ENCODE results near the gene PCDHGB2. TPM values are rescaled to one million over a fixed set of nuclear protein-coding genes. Genes with fewer than 3 reads are reported as not detected.
"Not testable (repeated sequence)": the region's sequence is repeated elsewhere in the genome, so short reads cannot be mapped to it uniquely, and the experiment has no call there.

Gene PCDHGB2
- total RNA-seq, 1 experiment from 2014 or later: 9.8 TPM

- Histone ChIP-seq H3K36me3 (ENCODE audit: insufficient read depth, low read length) (peaks cover 29% of the 10 kb centered on the region), H3K4me2 (ENCODE audit: low read depth, low read length, poor library complexity, severe bottlenecking) (peak within 1 kb of the TSS; percentile 17), H3K4me3 (ENCODE audit: low read length) (peak within 1 kb of the TSS; percentile 51; the same call in 1 of the 2 replicates), H3K9me3 (ENCODE audit: low read length) (peaks cover 21% of the 10 kb centered on the region), H3K9ac (ENCODE audit: low read length) (peak within 1 kb of the TSS; percentile 49), H3K79me2 (ENCODE audit: low read length) (peaks cover 22% of the 10 kb centered on the region)
- H4K20me1 ChIP-seq (ENCODE audit: insufficient read depth, low read depth, low read length); H3K9me2 ChIP-seq (replicated peaks; ENCODE audit: insufficient read depth, low read length); H3K4me1 ChIP-seq (ENCODE audit: low read length); H2AFZ ChIP-seq (ENCODE audit: low read length); H3K27me3 ChIP-seq (ENCODE audit: low read length); H3K27ac ChIP-seq (ENCODE audit: low read length): not testable (repeated sequence)
- DNase-seq: peak; percentile 78
Measured at GRCh38 chr5:141397756-141398551, 38.2 kb downstream of the PCDHGB2 start, which contains the start of gene PCDHGB5. Gene PCDHGB5, plus strand, starts transcription at chr5:141397947. Its CDS starts 181 bp downstream, at chr5:141398128.

- no peaks in the 10 kb centered on the region for H3K4me1 ChIP-seq (ENCODE audit: low read length)
- H3K27me3 ChIP-seq (ENCODE audit: low read length): no peaks in the 10 kb centered on the region
- H2AFZ ChIP-seq (ENCODE audit: low read length): no peak overlapping the region
- H3K27ac ChIP-seq (ENCODE audit: low read length): no peak overlapping the region
- peaks cover 29% of the 10 kb centered on the region for H3K36me3 ChIP-seq (ENCODE audit: insufficient read depth, low read length)
- peaks cover 17% of the 10 kb centered on the region for H3K9me3 ChIP-seq (ENCODE audit: low read length)
- H3K9ac ChIP-seq (ENCODE audit: low read length): no peak overlapping the region
- H3K9me2 ChIP-seq (replicated peaks; ENCODE audit: insufficient read depth, low read length): no peaks in the 10 kb centered on the region
- no peaks in the 10 kb centered on the region for H4K20me1 ChIP-seq (ENCODE audit: insufficient read depth, low read depth, low read length)
- no peak for DNase-seq
- H3K4me2 ChIP-seq (ENCODE audit: low read depth, low read length, poor library complexity, severe bottlenecking): no peak overlapping the region
- H3K79me2 ChIP-seq (ENCODE audit: low read length): peaks cover 22% of the 10 kb centered on the region
- H3K4me3 ChIP-seq (ENCODE audit: low read length): peak overlapping the region; percentile 15; the same call in 1 of the 2 replicates
Measured at GRCh38 chr5:141398608-141399007, 38.8 kb downstream of the PCDHGB2 start.

- no peak overlapping the region for H3K9ac ChIP-seq (ENCODE audit: low read length)
- H3K9me3 ChIP-seq (ENCODE audit: low read length): peaks cover 16% of the 10 kb centered on the region
- no peak overlapping the region for H2AFZ ChIP-seq (ENCODE audit: low read length)
- DNase-seq: no peak
- no peaks in the 10 kb centered on the region for H4K20me1 ChIP-seq (ENCODE audit: insufficient read depth, low read depth, low read length)
- H3K4me1 ChIP-seq (ENCODE audit: low read length): no peaks in the 10 kb centered on the region
- H3K36me3 ChIP-seq (ENCODE audit: insufficient read depth, low read length): peaks cover 29% of the 10 kb centered on the region
- H3K4me3 ChIP-seq (ENCODE audit: low read length): no peak overlapping the region
- no peaks in the 10 kb centered on the region for H3K27me3 ChIP-seq (ENCODE audit: low read length)
- peaks cover 29% of the 10 kb centered on the region for H3K79me2 ChIP-seq (ENCODE audit: low read length)
- H3K27ac ChIP-seq (ENCODE audit: low read length): no peak overlapping the region
- no peak overlapping the region for H3K4me2 ChIP-seq (ENCODE audit: low read depth, low read length, poor library complexity, severe bottlenecking)
- no peaks in the 10 kb centered on the region for H3K9me2 ChIP-seq (replicated peaks; ENCODE audit: insufficient read depth, low read length)
Measured at GRCh38 chr5:141399555-141400258, 39.9 kb downstream of the PCDHGB2 start.

- no peaks in the 10 kb centered on the region for H3K9me2 ChIP-seq (replicated peaks; ENCODE audit: insufficient read depth, low read length)
- H3K9me3 ChIP-seq (ENCODE audit: low read length): peaks cover 23% of the 10 kb centered on the region
- no peak within 1 kb of the TSS for H3K9ac ChIP-seq (ENCODE audit: low read length)
- H3K36me3 ChIP-seq (ENCODE audit: insufficient read depth, low read length): peaks cover 29% of the 10 kb centered on the region
- no peaks in the 10 kb centered on the region for H3K4me1 ChIP-seq (ENCODE audit: low read length)
- H3K79me2 ChIP-seq (ENCODE audit: low read length): peaks cover 54% of the 10 kb centered on the region
- no peak for DNase-seq
- no peaks in the 10 kb centered on the region for H4K20me1 ChIP-seq (ENCODE audit: insufficient read depth, low read depth, low read length)
- no peak within 1 kb of the TSS for H3K4me2 ChIP-seq (ENCODE audit: low read depth, low read length, poor library complexity, severe bottlenecking)
- no peak within 1 kb of the TSS for H2AFZ ChIP-seq (ENCODE audit: low read length)
- no peak within 1 kb of the TSS for H3K27ac ChIP-seq (ENCODE audit: low read length)
- no peaks in the 10 kb centered on the region for H3K27me3 ChIP-seq (ENCODE audit: low read length)
- H3K4me3 ChIP-seq (ENCODE audit: low read length): no peak within 1 kb of the TSS
Measured at GRCh38 chr5:141402553-141403243, 42.9 kb downstream of the PCDHGB2 start, which contains the start of gene PCDHGA9. Gene PCDHGA9, plus strand, starts transcription at chr5:141402778. Its CDS starts 175 bp downstream, at chr5:141402953.

DNA sequence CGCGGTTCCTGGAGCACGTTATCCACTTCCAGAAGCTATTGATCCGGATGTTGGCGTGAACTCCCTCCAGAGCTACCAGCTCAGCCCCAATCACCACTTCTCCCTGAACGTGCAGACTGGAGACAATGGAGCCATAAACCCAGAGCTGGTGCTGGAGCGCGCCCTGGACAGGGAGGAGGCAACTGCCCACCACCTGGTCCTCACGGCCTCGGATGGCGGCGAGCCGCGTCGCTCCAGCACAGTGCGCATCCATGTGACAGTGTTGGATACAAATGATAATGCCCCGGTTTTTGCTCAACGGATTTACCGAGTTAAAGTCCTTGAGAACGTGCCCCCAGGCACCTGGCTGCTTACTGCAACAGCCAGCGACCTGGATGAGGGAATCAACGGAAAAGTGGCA is 43.6 kb downstream of the PCDHGB2 start:
- Histone ChIP-seq H4K20me1 (ENCODE audit: insufficient read depth, low read depth, low read length) (no peaks in the 10 kb centered on the region), H3K4me1 (ENCODE audit: low read length) (no peaks in the 10 kb centered on the region), H3K27ac (ENCODE audit: low read length) (no peak overlapping the region), H3K9me2 (replicated peaks; ENCODE audit: insufficient read depth, low read length) (no peaks in the 10 kb centered on the region), H3K36me3 (ENCODE audit: insufficient read depth, low read length) (peaks cover 29% of the 10 kb centered on the region), H3K4me3 (ENCODE audit: low read length) (no peak overlapping the region), H2AFZ (ENCODE audit: low read length) (no peak overlapping the region), H3K79me2 (ENCODE audit: low read length) (peaks cover 55% of the 10 kb centered on the region), H3K4me2 (ENCODE audit: low read depth, low read length, poor library complexity, severe bottlenecking) (no peak overlapping the region), H3K9ac (ENCODE audit: low read length) (no peak overlapping the region), H3K9me3 (ENCODE audit: low read length) (peaks cover 23% of the 10 kb centered on the region), H3K27me3 (ENCODE audit: low read length) (no peaks in the 10 kb centered on the region)
- no peak for DNase-seq

DNA sequence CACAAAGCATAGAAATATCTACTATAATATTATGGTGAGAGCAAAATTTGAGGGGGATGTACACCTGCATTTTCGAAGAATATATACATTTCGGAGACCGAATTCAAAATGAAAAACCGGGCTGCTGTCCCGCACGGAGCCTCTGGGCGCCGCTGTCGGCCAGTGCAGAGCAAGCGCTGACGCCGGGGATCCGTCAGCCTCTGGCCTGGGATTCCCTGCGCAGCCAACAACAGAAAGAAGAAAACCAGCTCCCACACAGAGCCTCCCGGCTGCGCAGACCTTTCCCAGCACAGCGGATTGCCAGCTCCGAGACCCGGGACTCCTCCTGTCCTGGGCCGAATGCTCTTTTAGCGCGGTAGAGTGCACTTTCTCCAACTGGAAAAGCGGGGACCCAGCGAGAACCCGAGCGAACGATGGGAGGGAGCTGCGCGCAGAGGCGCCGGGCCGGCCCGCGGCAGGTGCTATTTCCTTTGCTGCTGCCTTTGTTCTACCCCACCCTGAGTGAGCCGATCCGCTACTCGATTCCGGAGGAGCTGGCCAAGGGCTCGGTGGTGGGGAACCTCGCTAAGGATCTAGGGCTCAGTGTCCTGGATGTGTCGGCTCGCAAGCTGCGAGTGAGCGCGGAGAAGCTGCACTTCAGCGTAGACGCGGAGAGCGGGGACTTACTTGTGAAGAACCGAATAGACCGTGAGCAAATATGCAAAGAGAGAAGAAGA is 48.2 kb downstream of the PCDHGB2 start, which contains the start of gene PCDHGB6:
PCDHGB6 (plus strand) TSS at position 232 of the 716 bp plus-strand sequence; CDS start at position 414, 182 bp downstream.
- not testable (repeated sequence) for H3K27ac ChIP-seq (ENCODE audit: low read length); H3K36me3 ChIP-seq (ENCODE audit: insufficient read depth, low read length); DNase-seq; H3K9me2 ChIP-seq (replicated peaks; ENCODE audit: insufficient read depth, low read length); H3K4me3 ChIP-seq (ENCODE audit: low read length); H3K27me3 ChIP-seq (ENCODE audit: low read length); H3K4me1 ChIP-seq (ENCODE audit: low read length); H3K9ac ChIP-seq (ENCODE audit: low read length); H3K9me3 ChIP-seq (ENCODE audit: low read length); H3K4me2 ChIP-seq (ENCODE audit: low read depth, low read length, poor library complexity, severe bottlenecking); H4K20me1 ChIP-seq (ENCODE audit: insufficient read depth, low read depth, low read length); H2AFZ ChIP-seq (ENCODE audit: low read length)
- peaks cover 37% of the 10 kb centered on the region for H3K79me2 ChIP-seq (ENCODE audit: low read length)

GRCh38 chr5:141409598-141410306 is 50.0 kb downstream of the PCDHGB2 start:
- no peak for DNase-seq
- Histone ChIP-seq H3K9me3 (ENCODE audit: low read length) (peaks cover 7% of the 10 kb centered on the region), H3K36me3 (ENCODE audit: insufficient read depth, low read length) (peaks cover 25% of the 10 kb centered on the region), H3K79me2 (ENCODE audit: low read length) (peaks cover 38% of the 10 kb centered on the region), H4K20me1 (ENCODE audit: insufficient read depth, low read depth, low read length) (no peaks in the 10 kb centered on the region), H3K9ac (ENCODE audit: low read length) (no peak overlapping the region), H3K9me2 (replicated peaks; ENCODE audit: insufficient read depth, low read length) (no peaks in the 10 kb centered on the region), H3K27me3 (ENCODE audit: low read length) (no peaks in the 10 kb centered on the region), H3K27ac (ENCODE audit: low read length) (no peak overlapping the region), H3K4me3 (ENCODE audit: low read length) (no peak overlapping the region), H3K4me1 (ENCODE audit: low read length) (peaks cover 3% of the 10 kb centered on the region; the same call in 1 of the 2 replicates), H3K4me2 (ENCODE audit: low read depth, low read length, poor library complexity, severe bottlenecking) (no peak overlapping the region), H2AFZ (ENCODE audit: low read length) (no peak overlapping the region)

Measured in Karpas-422 (cell line).